Measurements from ENCODE around the gene ZSCAN18. TPM values are rescaled to one million over a fixed set of nuclear protein-coding genes. Genes with fewer than 3 reads are reported as not detected.

Gene ZSCAN18
- total and polyA plus RNA-seq, 2 donors (not counting 3 experiments of a cell fraction or from before 2014, with no cell fraction given): 15.8 to 17.3 TPM

DNA sequence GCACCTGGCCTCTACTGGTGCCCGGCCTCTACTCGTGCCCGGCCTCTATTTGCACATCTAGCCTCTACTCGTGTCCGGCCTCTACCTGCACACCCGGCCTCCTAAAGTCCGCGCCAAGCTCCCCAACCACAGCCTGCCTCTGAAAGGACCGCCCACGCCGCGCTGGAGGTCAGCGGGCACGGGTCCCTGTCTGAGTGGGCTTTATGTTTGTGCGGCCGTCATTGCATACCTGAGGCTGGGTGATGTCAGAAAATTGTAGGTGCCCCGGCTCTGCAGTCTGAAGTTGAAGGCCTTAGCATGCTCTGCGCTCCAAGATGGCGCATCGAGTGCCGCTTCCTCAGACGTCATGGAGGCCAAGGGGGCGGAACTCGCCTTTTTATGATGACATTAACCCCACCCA, 37.8 kb downstream of the ZSCAN18 start:
- CTCF ChIA-PET: no interaction called here

DNA sequence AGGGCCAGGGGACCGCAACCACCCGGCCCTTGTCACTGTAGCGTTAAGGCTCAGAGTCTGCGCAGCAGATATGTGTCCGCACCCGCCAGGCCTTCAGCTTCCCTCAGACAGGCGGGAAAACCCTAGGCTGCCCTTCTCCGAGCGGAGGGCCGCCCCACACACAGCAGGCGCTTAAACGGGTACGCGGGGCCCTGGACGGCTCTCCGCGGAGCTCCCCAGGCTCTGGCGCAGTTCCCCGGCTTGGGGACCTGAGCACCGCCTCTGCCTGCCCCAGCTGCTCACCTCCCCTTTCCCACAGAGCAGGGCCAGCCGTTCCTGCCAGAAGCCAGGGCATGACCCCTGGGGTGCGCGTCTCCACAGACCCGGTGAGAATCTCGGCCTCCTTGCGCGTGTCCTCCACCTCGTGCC, 38.4 kb downstream of the ZSCAN18 start:
- Histone ChIP-seq H3K4me1 (ENCODE audit: control insufficient read depth, extremely low read depth, insufficient read depth, low read length) (no peaks in the 10 kb centered on the region), H3K9me3 (replicated peaks; ENCODE audit: control insufficient read depth, insufficient read depth, low read length) (no peaks in the 10 kb centered on the region), H3K4me2 (ENCODE audit: insufficient read depth, low read length) (no peak overlapping the region), H3K27me3 (ENCODE audit: control insufficient read depth in 2 of 2, insufficient read depth in 2 of 2, low read length in 2 of 2) (no peaks in the 10 kb centered on the region), H3K27ac (ENCODE audit: insufficient read depth, low read depth, low read length) (no peak overlapping the region), H3K9ac (replicated peaks; ENCODE audit: extremely low read depth, insufficient read depth, low read length) (no peak overlapping the region), H3K4me3 (replicated peaks in 1 of 3; ENCODE audit: insufficient read depth in 1 of 3, low read depth in 1 of 3, low read length in 3 of 3) (peak overlapping the region in 1 of 3 experiments; percentile 27), H4K20me1 (replicated peaks; ENCODE audit: control insufficient read depth, extremely low read depth, insufficient read depth, low read length) (no peaks in the 10 kb centered on the region), H3K9me1 (replicated peaks; ENCODE audit: control insufficient read depth, extremely low read depth, insufficient read depth, low read length) (no peaks in the 10 kb centered on the region), H2AFZ (ENCODE audit: low read depth, low read length) (no peak overlapping the region), H3K36me3 (ENCODE audit: control insufficient read depth in 2 of 2, extremely low read depth in 1 of 2, insufficient read depth in 2 of 2, low read length in 2 of 2) (no peaks in the 10 kb centered on the region), H3K79me2 (ENCODE audit: control insufficient read depth, insufficient read depth, low read length) (no peaks in the 10 kb centered on the region)
- DNase-seq (ENCODE audit: low read depth, low spot score) (no peak), FAIRE-seq (no peak)
- BruUV-seq (replicated peaks): no TSS peak
- CTCF ChIA-PET: no interaction called here
- dilution Hi-C loops (cut with MboI; ENCODE audit: extremely low pct_ligation_motif_present, low sequenced_read_pairs): no loop called here
- intact Hi-C loops (cut with micrococcal nuclease): no loop called here
- POLR2A ChIA-PET: no interaction called here
- no peak for TF ChIP-seq GATA2 (IDR thresholded peaks at IDR 0.05; ENCODE audit: insufficient read depth, insufficient read length, low read depth, low read length)
- TF ChIP-seq, protein P1, sequence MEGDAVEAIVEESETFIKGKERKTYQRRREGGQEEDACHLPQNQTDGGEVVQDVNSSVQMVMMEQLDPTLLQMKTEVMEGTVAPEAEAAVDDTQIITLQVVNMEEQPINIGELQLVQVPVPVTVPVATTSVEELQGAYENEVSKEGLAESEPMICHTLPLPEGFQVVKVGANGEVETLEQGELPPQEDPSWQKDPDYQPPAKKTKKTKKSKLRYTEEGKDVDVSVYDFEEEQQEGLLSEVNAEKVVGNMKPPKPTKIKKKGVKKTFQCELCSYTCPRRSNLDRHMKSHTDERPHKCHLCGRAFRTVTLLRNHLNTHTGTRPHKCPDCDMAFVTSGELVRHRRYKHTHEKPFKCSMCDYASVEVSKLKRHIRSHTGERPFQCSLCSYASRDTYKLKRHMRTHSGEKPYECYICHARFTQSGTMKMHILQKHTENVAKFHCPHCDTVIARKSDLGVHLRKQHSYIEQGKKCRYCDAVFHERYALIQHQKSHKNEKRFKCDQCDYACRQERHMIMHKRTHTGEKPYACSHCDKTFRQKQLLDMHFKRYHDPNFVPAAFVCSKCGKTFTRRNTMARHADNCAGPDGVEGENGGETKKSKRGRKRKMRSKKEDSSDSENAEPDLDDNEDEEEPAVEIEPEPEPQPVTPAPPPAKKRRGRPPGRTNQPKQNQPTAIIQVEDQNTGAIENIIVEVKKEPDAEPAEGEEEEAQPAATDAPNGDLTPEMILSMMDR (IDR thresholded peaks at IDR 0.05; ENCODE audit: extremely low read depth in 1 of 2, insufficient read depth in 1 of 2, low read depth in 1 of 2, low read length in 2 of 2): no peak
- TF ChIP-seq EZH2 (IDR thresholded peaks at IDR 0.05; ENCODE audit: borderline replicate concordance, low read depth, low read length, severe bottlenecking): no peak
- TF ChIP-seq POLR2A (IDR thresholded peaks at IDR 0.05; ENCODE audit: low read depth, low read length): no peak
- TF ChIP-seq MYC (IDR thresholded peaks at IDR 0.05; ENCODE audit: low read depth, low read length): no peak
- TF ChIP-seq, protein P2, sequence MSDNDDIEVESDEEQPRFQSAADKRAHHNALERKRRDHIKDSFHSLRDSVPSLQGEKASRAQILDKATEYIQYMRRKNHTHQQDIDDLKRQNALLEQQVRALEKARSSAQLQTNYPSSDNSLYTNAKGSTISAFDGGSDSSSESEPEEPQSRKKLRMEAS (IDR thresholded peaks at IDR 0.05; ENCODE audit: insufficient read depth, insufficient read length): no peak
- no peak for TF ChIP-seq JUN (IDR thresholded peaks at IDR 0.05; ENCODE audit: borderline replicate concordance, insufficient read depth, insufficient read length, low read depth)
- TF ChIP-seq FOS (IDR thresholded peaks at IDR 0.05; ENCODE audit: borderline replicate concordance, insufficient read depth, low read length): no peak
- no peak for TF ChIP-seq POLR2AphosphoS5 (IDR thresholded peaks at IDR 0.05; ENCODE audit: insufficient read depth, low read depth, low read length)

More for the DNA sequence above, 37.8 kb downstream of the ZSCAN18 start:
- Histone ChIP-seq H3K79me2 (ENCODE audit: control insufficient read depth, insufficient read depth, low read length) (no peaks in the 10 kb centered on the region), H3K9ac (replicated peaks; ENCODE audit: extremely low read depth, insufficient read depth, low read length) (no peak overlapping the region), H3K27ac (ENCODE audit: insufficient read depth, low read depth, low read length) (no peak overlapping the region), H3K9me1 (replicated peaks; ENCODE audit: control insufficient read depth, extremely low read depth, insufficient read depth, low read length) (no peaks in the 10 kb centered on the region), H3K9me3 (replicated peaks; ENCODE audit: control insufficient read depth, insufficient read depth, low read length) (no peaks in the 10 kb centered on the region), H2AFZ (ENCODE audit: low read depth, low read length) (no peak overlapping the region), H3K27me3 (ENCODE audit: control insufficient read depth in 2 of 2, insufficient read depth in 2 of 2, low read length in 2 of 2) (no peaks in the 10 kb centered on the region), H3K36me3 (ENCODE audit: control insufficient read depth in 2 of 2, extremely low read depth in 1 of 2, insufficient read depth in 2 of 2, low read length in 2 of 2) (no peaks in the 10 kb centered on the region), H3K4me2 (ENCODE audit: insufficient read depth, low read length) (no peak overlapping the region), H3K4me1 (ENCODE audit: control insufficient read depth, extremely low read depth, insufficient read depth, low read length) (no peaks in the 10 kb centered on the region), H3K4me3 (replicated peaks in 1 of 3; ENCODE audit: insufficient read depth in 1 of 3, low read depth in 1 of 3, low read length in 3 of 3) (no peak overlapping the region), H4K20me1 (replicated peaks; ENCODE audit: control insufficient read depth, extremely low read depth, insufficient read depth, low read length) (no peaks in the 10 kb centered on the region)
- no peak for DNase-seq (ENCODE audit: low read depth, low spot score)
- TF ChIP-seq GATA2 (IDR thresholded peaks at IDR 0.05; ENCODE audit: insufficient read depth, insufficient read length, low read depth, low read length): no peak
- no peak for TF ChIP-seq JUN (IDR thresholded peaks at IDR 0.05; ENCODE audit: borderline replicate concordance, insufficient read depth, insufficient read length, low read depth)
- FAIRE-seq: no peak
- intact Hi-C loops (cut with micrococcal nuclease) (no loop called here), dilution Hi-C loops (cut with MboI; ENCODE audit: extremely low pct_ligation_motif_present, low sequenced_read_pairs) (no loop called here)
- no TSS peak for BruUV-seq (replicated peaks)
- POLR2A ChIA-PET: no interaction called here
